ENCODE results near the gene IL12RB2. TPM values are rescaled to one million over a fixed set of nuclear protein-coding genes. Genes with fewer than 3 reads are reported as not detected.
A peak's percentile ranks its signal among the peaks of the same experiment; 100 is the strongest.
"Not testable (repeated sequence)": the region's sequence is repeated elsewhere in the genome, so short reads cannot be mapped to it uniquely, and the experiment has no call there.

The IL12RB2 gene
- total RNA-seq, 1 donor from 2014 or later: not detected

- Mint-ChIP-seq H3K9me3 (ENCODE audit: low read depth) (no peaks in the 10 kb centered on the region), H3K4me1 (ENCODE audit: low read depth) (peaks cover 1% of the 10 kb centered on the region), H3K4me3 (ENCODE audit: low read depth) (no peak overlapping the region), H3K27ac (no peak overlapping the region), H3K36me3 (ENCODE audit: insufficient read depth) (peaks cover 24% of the 10 kb centered on the region), H3K27me3 (no peaks in the 10 kb centered on the region)
- TF ChIP-seq CTCF (IDR thresholded peaks at IDR 0.05; ENCODE audit: unreplicated experiment): no peak
- no peak for DNase-seq (ENCODE audit: low spot score, unreplicated experiment)
Observed at GRCh38 chr1:67415041-67415440, 107.4 kb downstream of the IL12RB2 start.

- not testable (repeated sequence) for H3K4me3 Mint-ChIP-seq (ENCODE audit: low read depth); DNase-seq (ENCODE audit: low spot score, unreplicated experiment); H3K4me1 Mint-ChIP-seq (ENCODE audit: low read depth); H3K9me3 Mint-ChIP-seq (ENCODE audit: low read depth); H3K27me3 Mint-ChIP-seq
- peaks cover 34% of the 10 kb centered on the region for H3K36me3 Mint-ChIP-seq (ENCODE audit: insufficient read depth)
- H3K27ac Mint-ChIP-seq: peak overlapping the region; percentile 74
Observed at GRCh38 chr1:67417733-67418132, 110.1 kb downstream of the IL12RB2 start.

GRCh38 chr1:67418839-67419586 is 111.3 kb downstream of the IL12RB2 start:
- Mint-ChIP-seq H3K27me3 (no peaks in the 10 kb centered on the region), H3K27ac (peak overlapping the region; percentile 41), H3K4me3 (ENCODE audit: low read depth) (no peak overlapping the region), H3K4me1 (ENCODE audit: low read depth) (peaks cover 1% of the 10 kb centered on the region), H3K9me3 (ENCODE audit: low read depth) (no peaks in the 10 kb centered on the region), H3K36me3 (ENCODE audit: insufficient read depth) (peaks cover 42% of the 10 kb centered on the region)
- no peak for TF ChIP-seq CTCF (IDR thresholded peaks at IDR 0.05; ENCODE audit: unreplicated experiment)
- DNase-seq (ENCODE audit: low spot score, unreplicated experiment): no peak

GRCh38 chr1:67420835-67421492 is 113.3 kb downstream of the IL12RB2 start:
- Mint-ChIP-seq H3K36me3 (ENCODE audit: insufficient read depth) (peaks cover 46% of the 10 kb centered on the region), H3K27me3 (no peaks in the 10 kb centered on the region), H3K9me3 (ENCODE audit: low read depth) (no peaks in the 10 kb centered on the region), H3K27ac (no peak overlapping the region), H3K4me1 (ENCODE audit: low read depth) (peaks cover 4% of the 10 kb centered on the region), H3K4me3 (ENCODE audit: low read depth) (no peak overlapping the region)
- no peak for TF ChIP-seq CTCF (IDR thresholded peaks at IDR 0.05; ENCODE audit: unreplicated experiment)
- DNase-seq (ENCODE audit: low spot score, unreplicated experiment): no peak

- no peak for DNase-seq (ENCODE audit: low spot score, unreplicated experiment)
- Mint-ChIP-seq H3K4me1 (ENCODE audit: low read depth) (peaks cover 31% of the 10 kb centered on the region), H3K9me3 (ENCODE audit: low read depth) (no peaks in the 10 kb centered on the region), H3K27ac (no peak overlapping the region), H3K36me3 (ENCODE audit: insufficient read depth) (peaks cover 32% of the 10 kb centered on the region), H3K4me3 (ENCODE audit: low read depth) (peak overlapping the region; percentile 86), H3K27me3 (no peaks in the 10 kb centered on the region)
- TF ChIP-seq CTCF (IDR thresholded peaks at IDR 0.05; ENCODE audit: unreplicated experiment): no peak
Observed at GRCh38 chr1:67427465-67427864, 119.8 kb downstream of the IL12RB2 start.

Data from progenitor cell of endocrine pancreas (in vitro differentiated cells).